Endodermal cell (in vitro differentiated cells): ENCODE data around the gene SREBF2. TPM values are rescaled to one million over a fixed set of nuclear protein-coding genes. Genes with fewer than 3 reads are reported as not detected.

Experiments used
- DNase-seq: peaks from one replicate; pipeline ENCODE4 v3.0.0-alpha.2; 2017
- H3K27ac ChIP-seq: 2 replicates; pipeline ENCODE4 v1.5.1; 2013; ENCODE audit warnings: mild to moderate bottlenecking, low read depth, low read length, moderate library complexity
- H3K27me3 ChIP-seq: 2 replicates; pipeline ENCODE4 v1.6.1; 2013; ENCODE audit warnings: mild to moderate bottlenecking, low read length, moderate library complexity; ENCODE audit not compliant: insufficient read depth, control insufficient read depth, poor library complexity, severe bottlenecking
- H3K36me3 ChIP-seq: 2 replicates; pipeline ENCODE4 v1.7.0; 2013; ENCODE audit warnings: mild to moderate bottlenecking, low read length, moderate library complexity; ENCODE audit not compliant: control insufficient read depth, insufficient read depth
- H3K4me1 ChIP-seq: one replicate; pipeline ENCODE4 v1.7.0; 2013; ENCODE audit warnings: low read length; ENCODE audit not compliant: control insufficient read depth, insufficient read depth
- H3K4me3 ChIP-seq: 2 replicates; pipeline ENCODE4 v1.5.1; 2013; ENCODE audit warnings: mild to moderate bottlenecking, low read length, moderate library complexity
- H3K9ac ChIP-seq: 2 replicates; pipeline ENCODE4 v1.6.1; 2013; ENCODE audit warnings: mild to moderate bottlenecking, low read length, moderate library complexity; ENCODE audit not compliant: poor library complexity, severe bottlenecking; ENCODE audit errors: extremely low read depth
- H3K9me3 ChIP-seq: 2 replicates; pipeline ENCODE4 v1.6.1; 2013; ENCODE audit warnings: mild to moderate bottlenecking, low read length, moderate library complexity; ENCODE audit not compliant: control insufficient read depth
- H3K27ac Mint-ChIP-seq: 2 replicates; pipeline ENCODE4 v1.8.0; 2020; ENCODE audit warnings: mixed read lengths
- H3K27me3 Mint-ChIP-seq: 2 replicates; pipeline ENCODE4 v1.8.0; 2021; ENCODE audit warnings: mild to moderate bottlenecking, mixed read lengths; ENCODE audit not compliant: insufficient read depth
- H3K36me3 Mint-ChIP-seq: 2 replicates; pipeline ENCODE4 v1.8.0; 2020; ENCODE audit warnings: low read depth, mixed read lengths
- H3K4me1 Mint-ChIP-seq: 2 replicates; pipeline ENCODE4 v1.8.0; 2020; ENCODE audit warnings: mixed read lengths
- H3K4me3 Mint-ChIP-seq: 2 replicates; pipeline ENCODE4 v1.8.0; 2020; ENCODE audit warnings: mild to moderate bottlenecking, moderate library complexity, mixed read lengths
- H3K9me3 Mint-ChIP-seq: 2 replicates; pipeline ENCODE4 v1.8.0; 2020; ENCODE audit warnings: mild to moderate bottlenecking, mixed read lengths
- WGBS, 2 experiments: methylation state at CpG; one replicate each; pipeline versions ENCODE4 v1.1.5 to v1.1.7; 2013; ENCODE audit warnings: missing lambda C conversion rate in 2 of 2, mixed read lengths in 1 of 2; ENCODE audit not compliant: insufficient coverage in 1 of 2, insufficient read length in 1 of 2; 5-methylcytosine and 5-hydroxymethylcytosine counted together
- total RNA-seq, 2 donors: library from RNA; stranded (reverse); fragmentation: NEBNext Ultra II Directional in 1 of 2; extraction: Animal tissue kit (Norgen Biotek cat#: 25700) in 1 of 2; gene quantifications; 2 replicates in 1 of 2; 3 replicates in 1 of 2; pipeline ENCODE4 v1.2.1, GENCODE V29; 2021
- TF ChIP-seq, protein P1 (sequence below): fragments of 200-600 bp; sonication (generic); conservative IDR thresholded peaks from 2 replicates; pipeline ENCODE4 v1.5.0; 2021; ENCODE audit warnings: antibody characterized with exemption, mild to moderate bottlenecking

The SREBF2 gene
- total RNA-seq, 2 donors from 2014 or later, result 125 to 135 TPM

GRCh38 chr22:41805639-41806038 lies 27.3 kb upstream of the SREBF2 start:
- H3K27me3 Mint-ChIP-seq, result no peaks in the 10 kb centered on the region
- no peaks in the 10 kb centered on the region for H3K9me3 Mint-ChIP-seq
- H3K4me1 Mint-ChIP-seq, result peaks cover 13% of the 10 kb centered on the region

GRCh38 chr22:41808400-41808799 lies 24.5 kb upstream of the SREBF2 start:
- peaks cover 30% of the 10 kb centered on the region for H3K36me3 Mint-ChIP-seq
- whole genome bisulfite sequencing, 2 experiments, result 87 to 88% methylated on average over 3 to 6 of the region's 6 CpGs
- H3K9ac ChIP-seq, result no peak overlapping the region
- no peak for DNase-seq
- TF ChIP-seq, protein P1, sequence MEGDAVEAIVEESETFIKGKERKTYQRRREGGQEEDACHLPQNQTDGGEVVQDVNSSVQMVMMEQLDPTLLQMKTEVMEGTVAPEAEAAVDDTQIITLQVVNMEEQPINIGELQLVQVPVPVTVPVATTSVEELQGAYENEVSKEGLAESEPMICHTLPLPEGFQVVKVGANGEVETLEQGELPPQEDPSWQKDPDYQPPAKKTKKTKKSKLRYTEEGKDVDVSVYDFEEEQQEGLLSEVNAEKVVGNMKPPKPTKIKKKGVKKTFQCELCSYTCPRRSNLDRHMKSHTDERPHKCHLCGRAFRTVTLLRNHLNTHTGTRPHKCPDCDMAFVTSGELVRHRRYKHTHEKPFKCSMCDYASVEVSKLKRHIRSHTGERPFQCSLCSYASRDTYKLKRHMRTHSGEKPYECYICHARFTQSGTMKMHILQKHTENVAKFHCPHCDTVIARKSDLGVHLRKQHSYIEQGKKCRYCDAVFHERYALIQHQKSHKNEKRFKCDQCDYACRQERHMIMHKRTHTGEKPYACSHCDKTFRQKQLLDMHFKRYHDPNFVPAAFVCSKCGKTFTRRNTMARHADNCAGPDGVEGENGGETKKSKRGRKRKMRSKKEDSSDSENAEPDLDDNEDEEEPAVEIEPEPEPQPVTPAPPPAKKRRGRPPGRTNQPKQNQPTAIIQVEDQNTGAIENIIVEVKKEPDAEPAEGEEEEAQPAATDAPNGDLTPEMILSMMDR, result no peak
- H3K4me1 Mint-ChIP-seq, result no peaks in the 10 kb centered on the region
- peaks cover 8% of the 10 kb centered on the region for H3K36me3 ChIP-seq
- no peak overlapping the region for H3K27ac ChIP-seq
- H3K27me3 Mint-ChIP-seq, result no peaks in the 10 kb centered on the region
- H3K4me3 Mint-ChIP-seq, result no peak overlapping the region
- H3K9me3 ChIP-seq, result no peaks in the 10 kb centered on the region
- no peak overlapping the region for H3K27ac Mint-ChIP-seq
- no peaks in the 10 kb centered on the region for H3K9me3 Mint-ChIP-seq
- no peaks in the 10 kb centered on the region for H3K4me1 ChIP-seq
- no peaks in the 10 kb centered on the region for H3K27me3 ChIP-seq
- H3K4me3 ChIP-seq, result no peak overlapping the region

More at GRCh38 chr22:41805639-41806038, 27.3 kb upstream of the SREBF2 start:
- no peaks in the 10 kb centered on the region for H3K27me3 ChIP-seq
- H3K36me3 ChIP-seq, result peaks cover 4% of the 10 kb centered on the region
- Mint-ChIP-seq H3K4me3 (no peak overlapping the region), H3K36me3 (peaks cover 24% of the 10 kb centered on the region), H3K27ac (no peak overlapping the region)
- no peak overlapping the region for H3K4me3 ChIP-seq
- H3K4me1 ChIP-seq, result peaks cover 5% of the 10 kb centered on the region
- TF ChIP-seq, protein P1, result no peak
- H3K27ac ChIP-seq, result no peak overlapping the region
- no peak overlapping the region for H3K9ac ChIP-seq
- no peaks in the 10 kb centered on the region for H3K9me3 ChIP-seq
- no peak for DNase-seq

DNA sequence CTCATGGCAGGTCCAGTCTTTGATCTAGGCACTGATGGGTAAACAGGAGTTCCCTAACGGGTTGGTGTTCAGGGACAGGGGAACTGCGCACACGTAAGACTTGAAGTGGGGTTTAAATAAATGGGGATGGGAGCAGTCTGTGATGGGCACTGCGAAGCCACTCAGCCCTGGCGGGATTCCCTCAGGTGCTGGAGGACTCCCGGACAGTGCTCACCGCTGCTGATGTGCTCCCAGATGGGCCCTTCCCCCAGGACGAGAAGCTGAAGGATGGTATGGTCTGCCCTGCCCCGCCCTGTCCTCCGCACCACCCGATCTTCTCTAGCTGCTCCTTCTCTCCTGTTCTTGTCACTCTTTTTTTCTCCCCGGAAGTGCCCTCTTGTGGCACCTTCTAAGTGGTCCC lies 22.9 kb upstream of the SREBF2 start:
- H3K9me3 ChIP-seq, result no peaks in the 10 kb centered on the region
- 94 to 95% methylated on average over 6 to 12 of the region's 12 CpGs for WGBS, 2 experiments
- Mint-ChIP-seq H3K36me3 (peaks cover 34% of the 10 kb centered on the region), H3K27me3 (no peaks in the 10 kb centered on the region), H3K4me1 (no peaks in the 10 kb centered on the region), H3K4me3 (no peak overlapping the region), H3K9me3 (no peaks in the 10 kb centered on the region), H3K27ac (no peak overlapping the region)
- no peak overlapping the region for H3K9ac ChIP-seq
- no peaks in the 10 kb centered on the region for H3K27me3 ChIP-seq
- DNase-seq, result no peak
- H3K27ac ChIP-seq, result no peak overlapping the region
- H3K4me3 ChIP-seq, result no peak overlapping the region
- no peaks in the 10 kb centered on the region for H3K4me1 ChIP-seq
- peaks cover 15% of the 10 kb centered on the region for H3K36me3 ChIP-seq
- TF ChIP-seq, protein P1, result no peak
